SK-N-SH (cell line): Measurements from ENCODE around the gene MAT2A.

Source experiments
- CTCF ChIP-seq: fragments of 200-600 bp; sonication (generic); IDR thresholded peaks from 2 replicates; pipeline ENCODE4 v1.6.1; 2017; ENCODE audit warnings: antibody characterized with exemption, mild to moderate bottlenecking, moderate library complexity
- ELF1 ChIP-seq: IDR thresholded peaks from 2 replicates; pipeline ENCODE4 v1.4.0; 2012
- EP300 ChIP-seq, 2 experiments: IDR thresholded peaks; 2 replicates each; pipeline versions ENCODE4 v1.4.0 to v1.6.1; 2012; ENCODE audit warnings: borderline replicate concordance in 1 of 2, low read depth in 1 of 2, low read length in 1 of 2
- GABPA ChIP-seq: IDR thresholded peaks from 2 replicates; pipeline ENCODE4 v1.4.0; 2012; ENCODE audit warnings: low read depth, mild to moderate bottlenecking
- IRF3 ChIP-seq: fragments of 150-350 bp; IDR thresholded peaks from 2 replicates; pipeline ENCODE4 v1.6.1; 2016; ENCODE audit warnings: mild to moderate bottlenecking, low read depth, low read length
- MAX ChIP-seq: IDR thresholded peaks from 2 replicates; pipeline ENCODE4 v1.4.0; 2012; ENCODE audit warnings: low read depth
- MXI1 ChIP-seq: IDR thresholded peaks from 2 replicates; pipeline ENCODE4 v1.6.1; 2012; ENCODE audit warnings: mild to moderate bottlenecking, low read depth, low read length, improper control_type of control experiment
- POLR2AphosphoS5 ChIP-seq: IDR thresholded peaks from 2 replicates; pipeline ENCODE4 v1.6.1; 2012; ENCODE audit warnings: low read depth, low read length
- REST ChIP-seq: IDR thresholded peaks from 2 replicates; pipeline ENCODE4 v1.6.1; 2012; ENCODE audit warnings: mild to moderate bottlenecking, low read depth, low read length, moderate library complexity
- SIN3A ChIP-seq: IDR thresholded peaks from 2 replicates; pipeline ENCODE4 v1.6.1; 2012; ENCODE audit warnings: low read depth, mild to moderate bottlenecking, low read length, moderate library complexity, borderline replicate concordance
- TCF12 ChIP-seq: IDR thresholded peaks from 2 replicates; pipeline ENCODE4 v1.4.0; 2012
- USF1 ChIP-seq: IDR thresholded peaks from 2 replicates; pipeline ENCODE4 v1.4.0; 2012; ENCODE audit warnings: low read depth, borderline replicate concordance
- USF2 ChIP-seq: fragments of 150-350 bp; IDR thresholded peaks from 2 replicates; pipeline ENCODE4 v1.6.1; 2017; ENCODE audit warnings: antibody characterized with exemption, low read length, low read depth, borderline replicate concordance

GRCh38 chr2:85589982-85590791 is 51.2 kb downstream of the MAT2A start:
- TF ChIP-seq CTCF (no peak), MAX (no peak), SIN3A (no peak), MXI1 (no peak), USF2 (no peak), EP300 (IDR thresholded peaks at IDR 0.05; ENCODE audit: borderline replicate concordance in 1 of 2, low read depth in 1 of 2, low read length in 1 of 2) (no peak), POLR2AphosphoS5 (no peak), REST (no peak), GABPA (no peak), IRF3 (no peak), TCF12 (no peak), USF1 (no peak), ELF1 (no peak)
